ENCODE data around the gene SLC25A47.
"Not testable (repeated sequence)": the region's sequence is repeated elsewhere in the genome, so short reads cannot be mapped to it uniquely, and the experiment has no call there.

DNA sequence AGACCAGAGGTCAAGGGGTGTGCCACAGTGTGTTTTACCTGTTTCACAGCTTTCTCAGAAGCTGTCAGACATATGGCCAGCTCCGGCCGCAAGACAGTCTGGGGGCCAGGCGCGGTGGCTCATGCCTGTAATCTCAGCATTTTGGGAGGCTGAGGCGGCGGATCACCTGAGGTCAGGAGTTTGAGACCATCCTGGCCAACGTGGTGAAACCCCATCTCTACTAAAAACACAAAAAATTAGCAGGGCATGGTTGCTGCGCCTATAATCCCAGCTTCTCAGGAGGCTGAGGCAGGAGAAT lies 35.2 kb upstream of the SLC25A47 start:
- TF ChIP-seq EZH2 (IDR thresholded peaks at IDR 0.05; ENCODE audit: insufficient read depth, poor library complexity, severe bottlenecking); EZH2phosphoT487 (IDR thresholded peaks at IDR 0.05; ENCODE audit: insufficient read depth, low read depth): not testable (repeated sequence)
